AG10803 (cell line): Measurements from ENCODE around the gene CAPS.

Experiments used
- DNase-seq: peaks from one replicate; pipeline ENCODE4 v3.0.0; 2010; ENCODE audit warnings: low read depth
- H3K4me3 ChIP-seq: 2 replicates; pipeline ENCODE4 v1.5.1; 2011; ENCODE audit warnings: mild to moderate bottlenecking, low read length, control low read depth
- TF ChIP-seq, protein P1 (sequence below): conservative IDR thresholded peaks from 2 replicates; pipeline ENCODE4 v1.5.1; 2011; ENCODE audit warnings: mild to moderate bottlenecking, low read length, control low read depth, inconsistent platforms

CAPS gene

DNA sequence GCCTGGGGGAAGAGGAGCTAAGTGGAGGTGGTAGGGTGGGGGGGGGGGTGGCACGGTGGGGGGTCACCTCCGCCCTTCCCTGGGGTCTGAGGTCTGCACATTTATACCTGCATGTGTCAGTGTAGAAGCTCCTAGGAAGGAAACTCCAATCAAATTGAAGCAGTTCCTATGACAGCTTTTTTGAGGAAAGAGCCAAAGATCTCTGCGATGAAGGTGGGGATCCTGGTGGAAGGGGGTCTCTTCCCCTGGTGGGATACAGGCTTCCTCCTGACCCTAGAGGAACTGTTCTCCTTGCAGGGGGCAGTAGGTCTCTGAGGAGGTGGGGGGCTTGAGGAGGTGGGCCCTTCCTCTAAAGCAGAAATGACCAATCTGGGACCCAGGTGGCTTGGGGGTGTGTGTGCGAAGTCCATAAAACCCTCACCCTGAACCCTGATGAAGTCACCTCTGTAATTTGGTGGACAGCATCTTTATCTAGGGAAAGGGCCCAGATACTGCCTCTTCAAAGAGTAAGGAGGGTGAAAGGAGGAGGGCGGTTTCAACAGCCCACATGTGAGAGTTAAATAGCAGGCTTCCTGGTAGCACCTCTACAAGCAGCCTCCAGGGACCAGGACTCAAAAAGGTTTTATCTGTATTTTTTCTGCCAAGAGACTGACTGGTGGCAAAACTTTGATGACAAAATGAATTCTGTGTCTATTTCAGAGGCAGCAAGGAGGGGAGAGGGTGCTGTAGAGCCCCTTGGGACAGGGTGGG, 50.9 kb downstream of the CAPS start:
- no peak overlapping the region for H3K4me3 ChIP-seq
- no peak for DNase-seq
- TF ChIP-seq, protein P1, sequence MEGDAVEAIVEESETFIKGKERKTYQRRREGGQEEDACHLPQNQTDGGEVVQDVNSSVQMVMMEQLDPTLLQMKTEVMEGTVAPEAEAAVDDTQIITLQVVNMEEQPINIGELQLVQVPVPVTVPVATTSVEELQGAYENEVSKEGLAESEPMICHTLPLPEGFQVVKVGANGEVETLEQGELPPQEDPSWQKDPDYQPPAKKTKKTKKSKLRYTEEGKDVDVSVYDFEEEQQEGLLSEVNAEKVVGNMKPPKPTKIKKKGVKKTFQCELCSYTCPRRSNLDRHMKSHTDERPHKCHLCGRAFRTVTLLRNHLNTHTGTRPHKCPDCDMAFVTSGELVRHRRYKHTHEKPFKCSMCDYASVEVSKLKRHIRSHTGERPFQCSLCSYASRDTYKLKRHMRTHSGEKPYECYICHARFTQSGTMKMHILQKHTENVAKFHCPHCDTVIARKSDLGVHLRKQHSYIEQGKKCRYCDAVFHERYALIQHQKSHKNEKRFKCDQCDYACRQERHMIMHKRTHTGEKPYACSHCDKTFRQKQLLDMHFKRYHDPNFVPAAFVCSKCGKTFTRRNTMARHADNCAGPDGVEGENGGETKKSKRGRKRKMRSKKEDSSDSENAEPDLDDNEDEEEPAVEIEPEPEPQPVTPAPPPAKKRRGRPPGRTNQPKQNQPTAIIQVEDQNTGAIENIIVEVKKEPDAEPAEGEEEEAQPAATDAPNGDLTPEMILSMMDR, result no peak
